A673 (cell line): ENCODE results near the gene ADGRG3. TPM values are rescaled to one million over a fixed set of nuclear protein-coding genes. Genes with fewer than 3 reads are reported as not detected.

Source experiments
- BruUV-seq: library from RNA; stranded (reverse); fragments of 400-500 nt; replicated peaks from 2 replicates; lab custom pipeline; 2021; lab: Mats Ljungman, UMichigan
- CTCF ChIA-PET: fragments of 300-600 bp; sonication (Branson Sonifier 250); formaldehyde crosslinking; loops from one replicate; lab custom pipeline; 2022; ENCODE audit warnings: antibody characterized with exemption; lab: Charles Lee
- POLR2A ChIA-PET: fragments of 300-600 bp; sonication (Branson Sonifier 250); formaldehyde crosslinking; loops from one replicate; lab custom pipeline; 2022; ENCODE audit warnings: antibody characterized with exemption; ENCODE audit not compliant: low non-redundant PET; lab: Charles Lee
- DNase-seq: peaks from one replicate; pipeline ENCODE4 v3.0.0-alpha.2; 2015; ENCODE audit warnings: low spot score
- H3K27ac ChIP-seq: fragments of 200-600 bp; sonication (generic); 2 replicates; pipeline ENCODE4 v1.5.1; 2016; ENCODE audit warnings: mixed run types, low read depth, mild to moderate bottlenecking, mixed read lengths, antibody characterized with exemption, low read length; ENCODE audit not compliant: poor library complexity, severe bottlenecking
- H3K27me3 ChIP-seq: fragments of 200-600 bp; sonication (generic); replicated peaks from 2 replicates; pipeline ENCODE4 v1.6.1; 2017; ENCODE audit warnings: mixed run types, low read depth, mild to moderate bottlenecking, mixed read lengths, antibody characterized with exemption, low read length; ENCODE audit not compliant: insufficient read depth, poor library complexity
- H3K36me3 ChIP-seq: fragments of 200-600 bp; sonication (generic); 2 replicates; pipeline ENCODE4 v1.6.1; 2016; ENCODE audit warnings: mixed run types, mild to moderate bottlenecking, mixed read lengths, antibody characterized with exemption, low read length; ENCODE audit not compliant: insufficient read depth, poor library complexity, severe bottlenecking
- H3K4me1 ChIP-seq: fragments of 200-600 bp; sonication (generic); 2 replicates; pipeline ENCODE4 v1.6.1; 2017; ENCODE audit warnings: mixed run types, mild to moderate bottlenecking, mixed read lengths, antibody characterized with exemption, low read length; ENCODE audit not compliant: insufficient read depth, poor library complexity, severe bottlenecking
- H3K4me3 ChIP-seq: fragments of 200-600 bp; sonication (generic); 2 replicates; pipeline ENCODE4 v1.5.1; 2016; ENCODE audit warnings: low read depth, mixed run types, mild to moderate bottlenecking, mixed read lengths, low read length; ENCODE audit not compliant: poor library complexity, severe bottlenecking
- H3K9me3 ChIP-seq: fragments of 200-600 bp; sonication (generic); 2 replicates; pipeline ENCODE4 v1.6.1; 2016; ENCODE audit warnings: mixed run types, low read depth, mild to moderate bottlenecking, mixed read lengths, antibody characterized with exemption, low read length; ENCODE audit not compliant: poor library complexity, severe bottlenecking
- CTCF ChIP-seq: fragments of 300-800, 200-600 bp; sonication (generic); conservative IDR thresholded peaks from 2 replicates; pipeline ENCODE4 v1.5.1; 2017; ENCODE audit warnings: low read depth, mild to moderate bottlenecking, antibody characterized with exemption, low read length, moderate library complexity, mixed read lengths
- EZH2 ChIP-seq: fragments of 200-600 bp; sonication (generic); IDR thresholded peaks from 2 replicates; pipeline ENCODE4 v1.6.1; 2017; ENCODE audit warnings: borderline replicate concordance, low read depth, mild to moderate bottlenecking, mixed read lengths, antibody characterized with exemption, low read length; ENCODE audit not compliant: poor library complexity, severe bottlenecking
- intact Hi-C: fragments of 100-400 bp; cut with micrococcal nuclease; formaldehyde crosslinking; loops from one replicate; pipeline ENCODE4 v1.10.0; 2022; ENCODE audit not compliant: unreplicated experiment
- total RNA-seq: library from RNA; stranded (reverse); gene quantifications from 2 replicates; pipeline ENCODE4 v1.2.3, GENCODE V29; 2021

Gene ADGRG3
- total RNA-seq, 1 experiment from 2014 or later = not detected

- intact Hi-C loops = no loop called here
- Histone ChIP-seq H3K4me3 (no peak overlapping the region), H3K9me3 (no peaks in the 10 kb centered on the region), H3K36me3 (no peaks in the 10 kb centered on the region), H3K4me1 (no peaks in the 10 kb centered on the region), H3K27me3 (no peaks in the 10 kb centered on the region), H3K27ac (no peak overlapping the region)
- CTCF ChIA-PET = no interaction called here
- no TSS peak for BruUV-seq
- POLR2A ChIA-PET = no interaction called here
- no peak for TF ChIP-seq EZH2
- TF ChIP-seq CTCF = no peak
- no peak for DNase-seq
Measured at GRCh38 chr16:57714047-57714446, 45.9 kb downstream of the ADGRG3 start.

GRCh38 chr16:57720142-57720575, 52.1 kb downstream of the ADGRG3 start:
- Histone ChIP-seq H3K4me3 (no peak overlapping the region), H3K27ac (no peak overlapping the region), H3K36me3 (no peaks in the 10 kb centered on the region), H3K4me1 (no peaks in the 10 kb centered on the region), H3K27me3 (no peaks in the 10 kb centered on the region), H3K9me3 (no peaks in the 10 kb centered on the region)
- CTCF ChIA-PET = no interaction called here
- DNase-seq = peak; percentile 19
- TF ChIP-seq CTCF = peak; percentile 43
- no peak for TF ChIP-seq EZH2
- BruUV-seq = no TSS peak
- POLR2A ChIA-PET = no interaction called here
- intact Hi-C loops = no loop called here

GRCh38 chr16:57721356-57722209, 53.5 kb downstream of the ADGRG3 start:
- POLR2A ChIA-PET = no interaction called here
- Histone ChIP-seq H3K4me3 (no peak overlapping the region), H3K27me3 (no peaks in the 10 kb centered on the region), H3K4me1 (no peaks in the 10 kb centered on the region), H3K36me3 (no peaks in the 10 kb centered on the region), H3K27ac (no peak overlapping the region), H3K9me3 (no peaks in the 10 kb centered on the region)
- TF ChIP-seq EZH2 = no peak
- intact Hi-C loops = no loop called here
- CTCF ChIA-PET = no interaction called here
- DNase-seq = no peak
- BruUV-seq = no TSS peak
